Measurements from ENCODE around the gene TCAP. TPM values are rescaled to one million over a fixed set of nuclear protein-coding genes. Genes with fewer than 3 reads are reported as not detected.
A peak's percentile ranks its signal among the peaks of the same experiment; 100 is the strongest.

Gene TCAP
- total RNA-seq: 1.8 and 2.7 TPM in 2 replicates
- long read RNA-seq: 0 reads

- H3K4me1 Mint-ChIP-seq (ENCODE audit: low read depth): peaks cover 9% of the 10 kb centered on the region
- no peaks in the 10 kb centered on the region for H3K9me3 Mint-ChIP-seq (ENCODE audit: low read depth)
- peaks cover 1% of the 10 kb centered on the region for H3K36me3 Mint-ChIP-seq (ENCODE audit: insufficient read depth)
- DNase-seq (ENCODE audit: low spot score, unreplicated experiment): no peak
- H3K27ac Mint-ChIP-seq: no peak within 1 kb of the TSS
- TF ChIP-seq CTCF (IDR thresholded peaks at IDR 0.05; ENCODE audit: unreplicated experiment): no peak
- H3K4me3 Mint-ChIP-seq (ENCODE audit: low read depth): no peak within 1 kb of the TSS
- peaks cover 37% of the 10 kb centered on the region for H3K27me3 Mint-ChIP-seq
Measured at GRCh38 chr17:39664581-39665561, at the start of gene TCAP. TCAP (plus strand) TSS chr17:39665349; CDS start chr17:39665360, 11 bp downstream.

- H3K27me3 Mint-ChIP-seq: peaks cover 78% of the 10 kb centered on the region
- H3K4me3 Mint-ChIP-seq (ENCODE audit: low read depth): no peak overlapping the region
- no peaks in the 10 kb centered on the region for H3K4me1 Mint-ChIP-seq (ENCODE audit: low read depth)
- no peak for TF ChIP-seq CTCF (IDR thresholded peaks at IDR 0.05; ENCODE audit: unreplicated experiment)
- no peak overlapping the region for H3K27ac Mint-ChIP-seq
- DNase-seq (ENCODE audit: low spot score, unreplicated experiment): no peak
- H3K9me3 Mint-ChIP-seq (ENCODE audit: low read depth): no peaks in the 10 kb centered on the region
- no peaks in the 10 kb centered on the region for H3K36me3 Mint-ChIP-seq (ENCODE audit: insufficient read depth)
Measured at GRCh38 chr17:39615434-39615833, 49.7 kb upstream of the TCAP start.

GRCh38 chr17:39617100-39617445, 48.1 kb upstream of the TCAP start:
- Mint-ChIP-seq H3K9me3 (ENCODE audit: low read depth) (no peaks in the 10 kb centered on the region), H3K4me1 (ENCODE audit: low read depth) (no peaks in the 10 kb centered on the region), H3K36me3 (ENCODE audit: insufficient read depth) (no peaks in the 10 kb centered on the region), H3K27me3 (peaks cover 77% of the 10 kb centered on the region), H3K4me3 (ENCODE audit: low read depth) (peak overlapping the region; percentile 31), H3K27ac (no peak overlapping the region)
- TF ChIP-seq CTCF (IDR thresholded peaks at IDR 0.05; ENCODE audit: unreplicated experiment): no peak
- no peak for DNase-seq (ENCODE audit: low spot score, unreplicated experiment)

- H3K27me3 Mint-ChIP-seq: peaks cover 79% of the 10 kb centered on the region
- no peaks in the 10 kb centered on the region for H3K9me3 Mint-ChIP-seq (ENCODE audit: low read depth)
- no peak for DNase-seq (ENCODE audit: low spot score, unreplicated experiment)
- no peak for TF ChIP-seq CTCF (IDR thresholded peaks at IDR 0.05; ENCODE audit: unreplicated experiment)
- H3K4me1 Mint-ChIP-seq (ENCODE audit: low read depth): no peaks in the 10 kb centered on the region
- no peaks in the 10 kb centered on the region for H3K36me3 Mint-ChIP-seq (ENCODE audit: insufficient read depth)
- no peak overlapping the region for H3K27ac Mint-ChIP-seq
- H3K4me3 Mint-ChIP-seq (ENCODE audit: low read depth): peak overlapping the region; percentile 71
Measured at GRCh38 chr17:39617446-39618245, 47.5 kb upstream of the TCAP start.

GRCh38 chr17:39618246-39618913, 46.8 kb upstream of the TCAP start:
- Mint-ChIP-seq H3K27ac (no peak overlapping the region), H3K27me3 (peaks cover 73% of the 10 kb centered on the region), H3K36me3 (ENCODE audit: insufficient read depth) (no peaks in the 10 kb centered on the region), H3K4me3 (ENCODE audit: low read depth) (peak overlapping the region; percentile 71), H3K9me3 (ENCODE audit: low read depth) (no peaks in the 10 kb centered on the region), H3K4me1 (ENCODE audit: low read depth) (no peaks in the 10 kb centered on the region)
- no peak for DNase-seq (ENCODE audit: low spot score, unreplicated experiment)
- no peak for TF ChIP-seq CTCF (IDR thresholded peaks at IDR 0.05; ENCODE audit: unreplicated experiment)
